DOHH2 (cell line): ENCODE measurements around the gene POLA1.

ENCODE experiments used
- CTCF ChIP-seq: fragments of 200-600 bp; sonication (generic); IDR thresholded peaks from one replicate; pipeline ENCODE4 v1.5.1; 2014; ENCODE audit warnings: antibody characterized with exemption, mild to moderate bottlenecking, low read depth, low read length; ENCODE audit not compliant: poor library complexity, severe bottlenecking
- EZH2phosphoT487 ChIP-seq: fragments of 200-600 bp; sonication (generic); IDR thresholded peaks from 2 replicates; pipeline ENCODE4 v1.6.1; 2017; ENCODE audit warnings: borderline replicate concordance, mild to moderate bottlenecking, antibody characterized with exemption, low read length, moderate library complexity, mixed read lengths

- TF ChIP-seq CTCF (no peak), EZH2phosphoT487 (no peak)
Measured at GRCh38 chrX:24672701-24673190, 21.0 kb upstream of the POLA1 start.
